ENCODE results near the gene PFDN2.

DNA sequence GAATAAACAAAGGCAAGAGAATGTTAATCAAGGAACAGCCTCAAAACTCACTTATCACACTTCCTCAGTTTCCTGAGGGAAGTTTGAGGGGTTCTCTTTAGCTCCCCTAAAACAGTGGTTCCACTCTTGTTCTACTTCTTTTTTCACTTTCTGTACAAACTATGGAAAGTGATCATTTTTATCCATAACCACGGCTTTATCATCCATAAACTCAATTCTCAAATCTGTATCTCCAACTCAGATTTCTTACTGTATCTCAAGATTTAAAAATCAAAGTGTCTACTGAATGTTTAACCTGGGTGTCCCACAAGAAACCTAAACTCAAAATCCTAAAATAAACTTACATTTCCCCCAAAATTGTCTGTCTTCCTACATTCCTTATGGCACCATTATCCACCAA is 3.9 kb downstream of the PFDN2 start:
- TF ChIP-seq TAF1 (IDR thresholded peaks at IDR 0.05; ENCODE audit: borderline replicate concordance, low read depth, low read length): no peak
- no peak for TF ChIP-seq POLR2AphosphoS5 (IDR thresholded peaks at IDR 0.05; ENCODE audit: low read depth, low read length)
